Trophoblast cell (in vitro differentiated cells and primary cell): ENCODE data around the gene GNAT2.

Experiments used
- DNase-seq, 2 donors: peaks; one replicate each; pipeline ENCODE4 v3.0.0-alpha.2; 2016
- H2AFZ ChIP-seq: 2 replicates; pipeline ENCODE4 v1.6.1; 2013; ENCODE audit warnings: low read length, moderate library complexity, mild to moderate bottlenecking; ENCODE audit not compliant: insufficient read depth, poor library complexity
- H2AK5ac ChIP-seq: 2 replicates; pipeline ENCODE4 v1.6.1; 2013; ENCODE audit warnings: mild to moderate bottlenecking, low read length
- H2BK120ac ChIP-seq: 2 replicates; pipeline ENCODE4 v1.6.1; 2013; ENCODE audit warnings: low read length, mild to moderate bottlenecking, moderate library complexity; ENCODE audit not compliant: insufficient read depth, poor library complexity
- H2BK12ac ChIP-seq: 2 replicates; pipeline ENCODE4 v1.6.1; 2013; ENCODE audit warnings: mild to moderate bottlenecking, low read length, moderate library complexity
- H2BK5ac ChIP-seq: 2 replicates; pipeline ENCODE4 v1.6.1; 2013; ENCODE audit warnings: low read length, low read depth, moderate library complexity, mild to moderate bottlenecking; ENCODE audit not compliant: poor library complexity
- H3K14ac ChIP-seq: 2 replicates; pipeline ENCODE4 v1.6.1; 2013; ENCODE audit warnings: mild to moderate bottlenecking, low read length
- H3K18ac ChIP-seq: 2 replicates; pipeline ENCODE4 v1.6.1; 2013; ENCODE audit warnings: mild to moderate bottlenecking, low read length
- H3K23ac ChIP-seq: 2 replicates; pipeline ENCODE4 v1.6.1; 2013; ENCODE audit warnings: low read length
- H3K27ac ChIP-seq: 2 replicates; pipeline ENCODE4 v1.5.1; 2013; ENCODE audit warnings: low read depth, mild to moderate bottlenecking, inconsistent platforms, low read length, moderate library complexity
- H3K27me3 ChIP-seq: 2 replicates; pipeline ENCODE4 v1.6.1; 2013; ENCODE audit warnings: inconsistent platforms, mild to moderate bottlenecking, low read length, moderate library complexity; ENCODE audit not compliant: insufficient read depth
- H3K36me3 ChIP-seq, 2 experiments: 1 replicate in 1 of 2; 2 replicates in 1 of 2; pipeline ENCODE4 v1.6.1; 2013; ENCODE audit warnings: low read length in 2 of 2, mild to moderate bottlenecking in 2 of 2, moderate library complexity in 1 of 2; ENCODE audit not compliant: insufficient read depth in 2 of 2, control insufficient read depth in 1 of 2
- H3K4ac ChIP-seq: 2 replicates; pipeline ENCODE4 v1.6.1; 2013; ENCODE audit warnings: low read depth, mild to moderate bottlenecking, low read length, moderate library complexity
- H3K4me1 ChIP-seq, 2 experiments: 1 replicate in 1 of 2; 2 replicates in 1 of 2; pipeline ENCODE4 v1.6.1; 2013; ENCODE audit warnings: low read length in 2 of 2, mild to moderate bottlenecking in 2 of 2, moderate library complexity in 1 of 2; ENCODE audit not compliant: insufficient read depth in 2 of 2, control insufficient read depth in 1 of 2
- H3K4me2 ChIP-seq: 2 replicates; pipeline ENCODE4 v1.6.1; 2013; ENCODE audit warnings: inconsistent platforms, mild to moderate bottlenecking, low read length, moderate library complexity
- H3K4me3 ChIP-seq: 2 replicates; pipeline ENCODE4 v1.5.1; 2013; ENCODE audit warnings: mild to moderate bottlenecking, low read depth, low read length, inconsistent platforms
- H3K79me1 ChIP-seq: one replicate; pipeline ENCODE4 v1.6.1; 2013; ENCODE audit warnings: low read length
- H3K79me2 ChIP-seq: 2 replicates; pipeline ENCODE4 v1.6.1; 2013; ENCODE audit warnings: low read length, mild to moderate bottlenecking; ENCODE audit not compliant: control insufficient read depth, insufficient read depth, poor library complexity
- H3K9ac ChIP-seq: 2 replicates; pipeline ENCODE4 v1.6.1; 2013; ENCODE audit warnings: mild to moderate bottlenecking, low read length
- H3K9me3 ChIP-seq: 2 replicates; pipeline ENCODE4 v1.6.1; 2013; ENCODE audit warnings: low read depth, mild to moderate bottlenecking, control low read depth, inconsistent platforms, low read length; ENCODE audit not compliant: insufficient read depth
- H4K12ac ChIP-seq: 2 replicates; pipeline ENCODE4 v1.6.1; 2013; ENCODE audit warnings: low read depth, mild to moderate bottlenecking, low read length, moderate library complexity
- H4K8ac ChIP-seq: 2 replicates; pipeline ENCODE4 v1.6.1; 2013; ENCODE audit warnings: low read depth, mild to moderate bottlenecking, low read length, moderate library complexity
- H4K91ac ChIP-seq: one replicate; pipeline ENCODE4 v1.6.1; 2013; ENCODE audit warnings: low read depth, mild to moderate bottlenecking, low read length, moderate library complexity
- WGBS: extraction: QIAGEN DNeasy Blood & Tissue Kit; methylation state at CpG from one replicate; pipeline ENCODE4 v1.1.7; 2013; ENCODE audit warnings: missing lambda C conversion rate; ENCODE audit not compliant: insufficient read length, insufficient coverage; ENCODE audit errors: extremely low coverage; 5-methylcytosine and 5-hydroxymethylcytosine counted together

GNAT2 gene

DNA sequence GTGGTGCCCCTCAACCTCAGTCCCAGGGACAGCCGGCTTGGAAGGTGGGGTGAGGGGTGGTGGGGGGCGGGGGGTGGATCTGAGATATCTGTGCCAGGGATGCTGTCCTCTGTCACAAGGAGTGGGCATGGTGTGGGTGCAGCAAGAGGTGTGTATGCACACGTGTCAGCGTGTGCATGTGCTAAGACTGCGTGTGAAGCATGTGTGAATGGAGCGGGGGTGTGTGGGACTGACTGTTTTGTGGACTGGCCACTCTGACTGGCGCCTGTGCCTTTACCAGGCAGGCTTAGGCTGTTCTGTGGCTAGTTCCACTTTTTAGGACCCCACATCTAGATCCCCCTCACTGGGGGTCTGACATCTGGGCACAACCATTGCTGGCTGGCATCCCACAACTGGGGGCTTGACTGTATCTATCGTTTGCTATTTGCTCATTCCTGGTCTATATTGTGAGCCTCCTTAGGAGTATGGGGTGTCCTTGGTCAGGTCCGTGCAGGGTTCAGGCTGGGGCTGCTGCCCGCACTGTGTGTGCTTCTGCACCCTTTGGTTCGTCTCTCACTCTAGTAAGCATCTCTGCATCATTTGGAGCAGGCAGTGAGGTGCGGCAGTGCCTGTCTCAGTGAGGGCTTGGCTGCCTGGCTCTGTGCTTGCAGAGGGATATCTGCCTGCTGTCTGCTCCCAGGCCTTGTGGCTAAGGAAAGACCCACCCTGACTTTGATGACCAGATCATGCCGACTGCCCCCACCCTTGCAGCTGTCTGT is 2.1 kb upstream of the GNAT2 start:
- Histone ChIP-seq H3K36me3 (peaks cover 8 to 9% of the 10 kb centered on the region in 2 experiments), H3K9ac (no peak overlapping the region), H2AFZ (peak overlapping the region; percentile 64), H3K27me3 (no peaks in the 10 kb centered on the region), H3K79me1 (peaks cover 18% of the 10 kb centered on the region), H3K23ac (no peak overlapping the region), H3K4ac (peak overlapping the region; percentile 5), H3K18ac (peak overlapping the region; percentile 30), H3K27ac (no peak overlapping the region), H2BK120ac (no peak overlapping the region), H2BK5ac (no peak overlapping the region), H3K9me3 (no peaks in the 10 kb centered on the region), H2BK12ac (no peak overlapping the region), H2AK5ac (no peak overlapping the region), H3K4me2 (peak overlapping the region; percentile 82), H3K4me3 (peak overlapping the region; percentile 77), H4K91ac (no peak overlapping the region), H3K4me1 (peaks cover 9 to 13% of the 10 kb centered on the region in 2 experiments), H4K8ac (peak overlapping the region; percentile 71), H4K12ac (no peak overlapping the region), H3K14ac (peak overlapping the region; percentile 46), H3K79me2 (peaks cover 9% of the 10 kb centered on the region)
- DNase-seq, result no peak
- WGBS, result no CpG with 5 or more reads among the region's 13 CpGs

DNA sequence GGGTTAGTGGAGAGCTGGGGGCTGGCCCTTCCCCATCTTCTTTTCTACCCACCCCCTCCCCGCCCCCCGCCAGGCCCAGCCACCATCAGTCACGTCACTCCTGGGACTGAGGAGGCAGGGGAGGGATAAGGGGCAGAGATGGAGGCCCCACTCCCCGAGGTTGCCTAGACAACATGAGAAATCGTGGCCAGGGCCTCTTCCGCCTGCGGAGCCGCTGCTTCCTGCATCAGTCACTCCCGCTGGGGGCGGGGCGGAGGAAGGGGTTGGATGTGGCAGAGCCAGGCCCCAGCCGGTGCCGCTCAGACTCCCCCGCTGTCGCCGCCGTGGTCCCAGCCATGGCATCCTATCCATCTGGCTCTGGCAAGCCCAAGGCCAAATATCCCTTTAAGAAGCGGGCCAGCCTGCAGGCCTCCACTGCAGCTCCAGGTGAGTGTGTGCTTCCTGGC is 1.4 kb upstream of the GNAT2 start:
- Histone ChIP-seq H3K4me3 (peak overlapping the region; percentile 77), H4K8ac (peak overlapping the region; percentile 71), H3K4ac (peak overlapping the region; percentile 47), H2BK120ac (no peak overlapping the region), H3K27ac (peak overlapping the region; percentile 60), H4K12ac (no peak overlapping the region), H3K79me1 (peaks cover 18% of the 10 kb centered on the region), H2BK12ac (no peak overlapping the region), H3K9me3 (no peaks in the 10 kb centered on the region), H3K23ac (no peak overlapping the region), H2AK5ac (no peak overlapping the region), H3K4me1 (peaks cover 9 to 13% of the 10 kb centered on the region in 2 experiments), H3K14ac (peak overlapping the region; percentile 46), H3K9ac (peak overlapping the region; percentile 44), H4K91ac (peak overlapping the region; percentile 11), H2AFZ (peak overlapping the region; percentile 64), H3K4me2 (peak overlapping the region; percentile 82), H3K18ac (peak overlapping the region; percentile 30), H3K36me3 (peaks cover under 1 to 3% of the 10 kb centered on the region in 2 experiments), H3K27me3 (no peaks in the 10 kb centered on the region), H3K79me2 (peaks cover 9% of the 10 kb centered on the region), H2BK5ac (no peak overlapping the region)
- peak; percentile 93 to 95 for DNase-seq
- no CpG with 5 or more reads among the region's 18 CpGs for WGBS

DNA sequence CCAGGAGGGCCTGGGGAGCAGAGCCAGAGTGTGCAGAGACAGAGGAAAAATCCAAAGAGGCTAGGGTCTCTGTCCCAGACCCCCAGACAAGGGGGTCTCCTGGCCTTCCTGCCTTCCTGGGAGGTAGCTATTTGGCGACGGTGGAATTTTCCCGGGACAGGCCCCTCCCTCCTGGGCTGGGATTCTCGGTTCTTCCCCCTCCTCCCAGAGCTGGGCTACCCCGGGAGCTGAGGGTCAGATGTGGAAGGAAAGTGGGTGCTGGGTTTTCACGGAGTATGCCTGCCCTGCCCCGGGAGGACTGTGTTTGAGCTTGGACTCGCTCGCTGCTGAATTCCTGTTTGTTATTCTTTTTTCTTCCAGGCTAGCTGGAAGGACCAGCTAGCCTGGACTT is 980 bp upstream of the GNAT2 start:
- WGBS, result no CpG with 5 or more reads among the region's 9 CpGs

DNA sequence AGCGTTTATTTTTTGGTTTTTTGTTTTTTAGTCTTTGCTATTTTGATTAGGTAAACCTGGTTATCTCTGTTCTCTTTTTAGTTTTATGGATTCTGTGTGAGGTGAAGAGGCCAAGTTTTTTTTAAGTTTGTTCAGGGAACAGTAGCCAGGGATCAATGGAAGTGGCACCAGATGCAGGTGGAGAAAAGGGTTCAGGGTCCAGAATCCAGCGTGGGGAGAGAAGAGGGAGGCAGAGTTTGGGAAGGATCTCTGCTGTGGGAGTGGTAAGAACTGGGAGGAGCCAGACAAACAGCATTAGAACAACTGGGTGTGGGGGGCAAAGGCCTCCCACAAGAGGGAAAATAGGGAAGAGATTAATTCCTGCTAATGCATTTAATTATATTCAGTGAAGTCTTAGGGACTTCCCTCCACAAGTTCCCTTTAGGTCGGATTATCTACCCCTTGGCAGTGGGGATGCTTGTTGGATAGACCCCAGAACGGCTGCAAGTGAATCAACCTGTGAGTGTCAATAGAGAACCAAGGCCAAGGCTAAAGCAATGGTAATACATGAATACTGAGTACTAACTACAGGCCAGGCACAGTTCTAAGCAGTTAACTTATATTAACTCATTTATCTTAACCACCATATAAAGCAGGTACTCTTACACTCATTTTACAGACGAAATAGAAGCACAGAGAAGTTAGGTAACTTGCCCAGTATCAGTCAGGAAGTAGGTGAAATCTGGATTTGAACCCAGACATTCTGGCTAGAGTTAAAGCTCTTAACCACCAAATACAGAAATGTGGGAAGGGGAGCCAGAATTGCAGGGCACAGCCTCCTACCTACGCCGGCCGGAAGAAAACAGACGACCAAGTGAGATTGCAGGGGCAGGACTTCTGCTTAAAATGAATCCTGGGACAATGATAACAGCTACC is 498 bp downstream of the GNAT2 start:
- Histone ChIP-seq H2BK120ac (peak overlapping the region; percentile 49), H2BK5ac (no peak overlapping the region), H2BK12ac (no peak overlapping the region), H3K4me2 (peak overlapping the region; percentile 82), H3K36me3 (no peaks in the 10 kb centered on the region), H4K91ac (peak overlapping the region; percentile 61), H3K14ac (peak overlapping the region; percentile 53), H4K8ac (peak overlapping the region; percentile 91), H3K9me3 (no peaks in the 10 kb centered on the region), H3K18ac (peak overlapping the region; percentile 67), H3K9ac (peak overlapping the region; percentile 44), H3K79me1 (peaks cover 18% of the 10 kb centered on the region), H2AK5ac (peak overlapping the region; percentile 40), H3K27me3 (no peaks in the 10 kb centered on the region), H3K4me3 (no peak overlapping the region), H3K27ac (no peak overlapping the region), H3K23ac (no peak overlapping the region), H4K12ac (peak overlapping the region; percentile 71), H3K79me2 (peaks cover 9% of the 10 kb centered on the region), H3K4ac (peak overlapping the region; percentile 16), H2AFZ (peak overlapping the region; percentile 87), H3K4me1 (peaks cover 9 to 13% of the 10 kb centered on the region in 2 experiments)
- DNase-seq, result no peak
- WGBS, result no CpG with 5 or more reads among the region's 9 CpGs

More for the DNA sequence above, 980 bp upstream of the GNAT2 start:
- Histone ChIP-seq H3K4me2 (peak overlapping the region; percentile 82), H3K27ac (peak overlapping the region; percentile 60), H3K18ac (peak overlapping the region; percentile 98), H2AFZ (peak overlapping the region; percentile 65), H3K4ac (peak overlapping the region; percentile 73), H2BK5ac (peak overlapping the region; percentile 47), H3K79me2 (peaks cover 9% of the 10 kb centered on the region), H4K8ac (peak overlapping the region; percentile 89), H2BK12ac (peak overlapping the region; percentile 90), H3K23ac (no peak overlapping the region), H3K9ac (peak overlapping the region; percentile 81), H3K27me3 (no peaks in the 10 kb centered on the region), H3K9me3 (no peaks in the 10 kb centered on the region), H2AK5ac (peak overlapping the region; percentile 90), H2BK120ac (peak overlapping the region; percentile 78), H3K14ac (peak overlapping the region; percentile 90), H3K36me3 (peaks cover 0 to 2% of the 10 kb centered on the region in 2 experiments), H3K4me1 (peaks cover 9 to 13% of the 10 kb centered on the region in 2 experiments), H3K79me1 (peaks cover 18% of the 10 kb centered on the region), H4K12ac (peak overlapping the region; percentile 96), H3K4me3 (peak overlapping the region; percentile 77), H4K91ac (peak overlapping the region; percentile 80)
- DNase-seq, result peak; percentile 31 to 68
